Measurements from ENCODE around the gene ARHGAP24. TPM values are rescaled to one million over a fixed set of nuclear protein-coding genes. Genes with fewer than 3 reads are reported as not detected.

Gene ARHGAP24
- total and polyA plus RNA-seq, 2 donors (not counting 3 experiments of a cell fraction or from before 2014, with no cell fraction given), result 52.1 to 79.4 TPM

DNA sequence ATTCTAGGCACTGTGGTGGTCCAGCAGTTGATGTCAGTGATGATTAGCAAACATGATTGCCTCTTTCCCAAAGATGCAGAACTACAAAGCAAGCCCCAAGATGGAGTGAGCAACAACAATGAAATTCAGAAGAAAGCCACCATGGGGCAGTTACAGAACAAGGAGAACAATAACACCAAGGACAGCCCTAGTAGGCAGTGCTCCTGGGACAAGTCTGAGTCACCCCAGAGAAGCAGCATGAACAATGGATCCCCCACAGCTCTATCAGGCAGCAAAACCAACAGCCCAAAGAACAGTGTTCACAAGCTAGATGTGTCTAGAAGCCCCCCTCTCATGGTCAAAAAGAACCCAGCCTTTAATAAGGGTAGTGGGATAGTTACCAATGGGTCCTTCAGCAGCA lies 519.6 kb downstream of the ARHGAP24 start:
- Histone ChIP-seq H3K4me3 (replicated peaks in 1 of 3; ENCODE audit: insufficient read depth in 1 of 3, low read depth in 1 of 3, low read length in 3 of 3) (no peak overlapping the region), H3K36me3 (ENCODE audit: control insufficient read depth in 2 of 2, extremely low read depth in 1 of 2, insufficient read depth in 2 of 2, low read length in 2 of 2) (peaks cover 4 to 24% of the 10 kb centered on the region in 2 experiments), H3K9me1 (replicated peaks; ENCODE audit: control insufficient read depth, extremely low read depth, insufficient read depth, low read length) (no peaks in the 10 kb centered on the region), H2AFZ (ENCODE audit: low read depth, low read length) (no peak overlapping the region), H3K4me2 (ENCODE audit: insufficient read depth, low read length) (no peak overlapping the region), H3K27me3 (ENCODE audit: control insufficient read depth in 2 of 2, insufficient read depth in 2 of 2, low read length in 2 of 2) (no peaks in the 10 kb centered on the region), H3K4me1 (ENCODE audit: control insufficient read depth, extremely low read depth, insufficient read depth, low read length) (no peaks in the 10 kb centered on the region), H3K9ac (replicated peaks; ENCODE audit: extremely low read depth, insufficient read depth, low read length) (no peak overlapping the region), H3K79me2 (ENCODE audit: control insufficient read depth, insufficient read depth, low read length) (peaks cover 29% of the 10 kb centered on the region), H3K9me3 (replicated peaks; ENCODE audit: control insufficient read depth, insufficient read depth, low read length) (no peaks in the 10 kb centered on the region), H3K27ac (ENCODE audit: insufficient read depth, low read depth, low read length) (no peak overlapping the region), H4K20me1 (replicated peaks; ENCODE audit: control insufficient read depth, extremely low read depth, insufficient read depth, low read length) (no peaks in the 10 kb centered on the region)
- TF ChIP-seq GATA2 (IDR thresholded peaks at IDR 0.05; ENCODE audit: insufficient read depth, insufficient read length, low read depth, low read length) (no peak), JUN (IDR thresholded peaks at IDR 0.05; ENCODE audit: borderline replicate concordance, insufficient read depth, insufficient read length, low read depth) (no peak), POLR2A (IDR thresholded peaks at IDR 0.05; ENCODE audit: low read depth, low read length) (no peak), POLR2AphosphoS5 (IDR thresholded peaks at IDR 0.05; ENCODE audit: insufficient read depth, low read depth, low read length) (no peak), EZH2 (IDR thresholded peaks at IDR 0.05; ENCODE audit: borderline replicate concordance, low read depth, low read length, severe bottlenecking) (no peak), FOS (IDR thresholded peaks at IDR 0.05; ENCODE audit: borderline replicate concordance, insufficient read depth, low read length) (peak; percentile 35)
- TF ChIP-seq, protein P1, sequence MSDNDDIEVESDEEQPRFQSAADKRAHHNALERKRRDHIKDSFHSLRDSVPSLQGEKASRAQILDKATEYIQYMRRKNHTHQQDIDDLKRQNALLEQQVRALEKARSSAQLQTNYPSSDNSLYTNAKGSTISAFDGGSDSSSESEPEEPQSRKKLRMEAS (IDR thresholded peaks at IDR 0.05; ENCODE audit: insufficient read depth, insufficient read length), result no peak
- ChIA-PET POLR2A (no interaction called here), CTCF (interaction anchor here (1.0 to 1.4 kb wide), 3 partner anchors 18 to 50 kb away, joined by 3 to 4 read pairs (median 3); no protein-coding TSS in a partner anchor)
- FAIRE-seq (no peak), DNase-seq (ENCODE audit: low read depth, low spot score) (no peak)
- intact Hi-C loops (cut with micrococcal nuclease) (no loop called here), dilution Hi-C loops (cut with MboI; ENCODE audit: extremely low pct_ligation_motif_present, low sequenced_read_pairs) (no loop called here)
- no TSS peak for BruUV-seq (replicated peaks)

DNA sequence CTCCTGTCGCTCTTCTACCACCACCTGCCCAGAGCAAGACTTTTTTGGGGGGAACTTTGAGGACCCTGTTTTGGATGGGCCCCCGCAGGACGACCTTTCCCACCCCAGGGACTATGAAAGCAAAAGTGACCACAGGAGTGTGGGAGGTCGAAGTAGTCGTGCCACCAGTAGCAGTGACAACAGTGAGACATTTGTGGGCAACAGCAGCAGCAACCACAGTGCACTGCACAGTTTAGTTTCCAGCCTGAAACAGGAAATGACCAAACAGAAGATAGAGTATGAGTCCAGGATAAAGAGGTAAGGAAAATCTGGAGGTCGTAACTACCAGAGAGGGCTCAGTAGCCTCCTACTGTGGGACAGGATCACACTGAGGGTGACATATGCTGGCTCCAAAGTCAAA lies 520.4 kb downstream of the ARHGAP24 start:
- H3K9me1 ChIP-seq (replicated peaks; ENCODE audit: control insufficient read depth, extremely low read depth, insufficient read depth, low read length), result no peaks in the 10 kb centered on the region
- dilution Hi-C loops (cut with MboI; ENCODE audit: extremely low pct_ligation_motif_present, low sequenced_read_pairs), result no loop called here
- H3K79me2 ChIP-seq (ENCODE audit: control insufficient read depth, insufficient read depth, low read length), result peaks cover 33% of the 10 kb centered on the region
- no peak overlapping the region for H2AFZ ChIP-seq (ENCODE audit: low read depth, low read length)
- intact Hi-C loops (cut with micrococcal nuclease), result no loop called here
- no peak for FAIRE-seq
- H3K4me3 ChIP-seq (replicated peaks in 1 of 3; ENCODE audit: insufficient read depth in 1 of 3, low read depth in 1 of 3, low read length in 3 of 3), result no peak overlapping the region
- H3K36me3 ChIP-seq (ENCODE audit: control insufficient read depth in 2 of 2, extremely low read depth in 1 of 2, insufficient read depth in 2 of 2, low read length in 2 of 2), result peaks cover 4 to 24% of the 10 kb centered on the region in 2 experiments
- no peaks in the 10 kb centered on the region for H3K9me3 ChIP-seq (replicated peaks; ENCODE audit: control insufficient read depth, insufficient read depth, low read length)
- ChIA-PET POLR2A (no interaction called here), CTCF (interaction anchor here (1.3 to 4.0 kb wide), 2 partner anchors 8 to 48 kb away, joined by 4 to 14 read pairs; no protein-coding TSS in a partner anchor)
- H3K27me3 ChIP-seq (ENCODE audit: control insufficient read depth in 2 of 2, insufficient read depth in 2 of 2, low read length in 2 of 2), result no peaks in the 10 kb centered on the region
- no peak overlapping the region for H3K9ac ChIP-seq (replicated peaks; ENCODE audit: extremely low read depth, insufficient read depth, low read length)
- no peak overlapping the region for H3K27ac ChIP-seq (ENCODE audit: insufficient read depth, low read depth, low read length)
- no peaks in the 10 kb centered on the region for H4K20me1 ChIP-seq (replicated peaks; ENCODE audit: control insufficient read depth, extremely low read depth, insufficient read depth, low read length)
- no peak overlapping the region for H3K4me2 ChIP-seq (ENCODE audit: insufficient read depth, low read length)
- TF ChIP-seq, protein P1 (IDR thresholded peaks at IDR 0.05; ENCODE audit: insufficient read depth, insufficient read length), result no peak
- TF ChIP-seq POLR2AphosphoS5 (IDR thresholded peaks at IDR 0.05; ENCODE audit: insufficient read depth, low read depth, low read length), result no peak
- TF ChIP-seq, protein P2, sequence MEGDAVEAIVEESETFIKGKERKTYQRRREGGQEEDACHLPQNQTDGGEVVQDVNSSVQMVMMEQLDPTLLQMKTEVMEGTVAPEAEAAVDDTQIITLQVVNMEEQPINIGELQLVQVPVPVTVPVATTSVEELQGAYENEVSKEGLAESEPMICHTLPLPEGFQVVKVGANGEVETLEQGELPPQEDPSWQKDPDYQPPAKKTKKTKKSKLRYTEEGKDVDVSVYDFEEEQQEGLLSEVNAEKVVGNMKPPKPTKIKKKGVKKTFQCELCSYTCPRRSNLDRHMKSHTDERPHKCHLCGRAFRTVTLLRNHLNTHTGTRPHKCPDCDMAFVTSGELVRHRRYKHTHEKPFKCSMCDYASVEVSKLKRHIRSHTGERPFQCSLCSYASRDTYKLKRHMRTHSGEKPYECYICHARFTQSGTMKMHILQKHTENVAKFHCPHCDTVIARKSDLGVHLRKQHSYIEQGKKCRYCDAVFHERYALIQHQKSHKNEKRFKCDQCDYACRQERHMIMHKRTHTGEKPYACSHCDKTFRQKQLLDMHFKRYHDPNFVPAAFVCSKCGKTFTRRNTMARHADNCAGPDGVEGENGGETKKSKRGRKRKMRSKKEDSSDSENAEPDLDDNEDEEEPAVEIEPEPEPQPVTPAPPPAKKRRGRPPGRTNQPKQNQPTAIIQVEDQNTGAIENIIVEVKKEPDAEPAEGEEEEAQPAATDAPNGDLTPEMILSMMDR (IDR thresholded peaks at IDR 0.05; ENCODE audit: extremely low read depth in 1 of 2, insufficient read depth in 1 of 2, low read depth in 1 of 2, low read length in 2 of 2), result no peak
- no peaks in the 10 kb centered on the region for H3K4me1 ChIP-seq (ENCODE audit: control insufficient read depth, extremely low read depth, insufficient read depth, low read length)
- no TSS peak for BruUV-seq (replicated peaks)
- DNase-seq (ENCODE audit: low read depth, low spot score), result no peak

Measured in endothelial cell of umbilical vein (primary cell).